Left cardiac atrium (tissue), 4 donors: ENCODE results near the gene PLCB2. TPM values are rescaled to one million over a fixed set of nuclear protein-coding genes. Genes with fewer than 3 reads are reported as not detected.

Experiments
- ATAC-seq, 2 donors: fragments of 200-7000 bp; cut with Tn5 transposase; one replicate each; pipeline ENCODE4 v1.9.1; 2020; ENCODE audit warnings: mild to moderate bottlenecking in 2 of 2, moderate library complexity in 2 of 2
- DNase-seq: peaks from one replicate; pipeline ENCODE4 v3.0.0-alpha.2; 2020
- intact Hi-C, 2 donors: fragments of 100-400 bp; cut with DNase I; formaldehyde crosslinking; loops; one replicate each; pipeline versions ENCODE4 v1.14.1 to v1.15.1; 2022 to 2023
- total RNA-seq, 2 donors: library from RNA; stranded (reverse); fragmentation: NEBNext Ultra II Directional; extraction: Animal tissue kit (Norgen Biotek cat#: 25700); gene quantifications; one replicate each; pipeline ENCODE4 v1.2.1, GENCODE V29; 2021
- donor health status: DM: no; HTN: yes; CAD: no.
- donor health status: DM: no; HTN: yes; CAD: no; lungs with severe emphysema.
- donor health status: DM: yes; HTN: yes; CAD: no.
- donor health status: Dilated cardiomyopathy.

PLCB2 gene
- total RNA-seq, 2 donors from 2014 or later = 8.4 to 13.5 TPM

- no peak for DNase-seq
- intact Hi-C loops = no loop called here
- ATAC-seq = no peak
These were observed 60.2 kb downstream of the PLCB2 start for GRCh38 chr15:40247406-40247971.

- intact Hi-C loops = no loop called here
- no peak for ATAC-seq
- no peak for DNase-seq
These were observed 61.0 kb downstream of the PLCB2 start for GRCh38 chr15:40246496-40247280.

DNA sequence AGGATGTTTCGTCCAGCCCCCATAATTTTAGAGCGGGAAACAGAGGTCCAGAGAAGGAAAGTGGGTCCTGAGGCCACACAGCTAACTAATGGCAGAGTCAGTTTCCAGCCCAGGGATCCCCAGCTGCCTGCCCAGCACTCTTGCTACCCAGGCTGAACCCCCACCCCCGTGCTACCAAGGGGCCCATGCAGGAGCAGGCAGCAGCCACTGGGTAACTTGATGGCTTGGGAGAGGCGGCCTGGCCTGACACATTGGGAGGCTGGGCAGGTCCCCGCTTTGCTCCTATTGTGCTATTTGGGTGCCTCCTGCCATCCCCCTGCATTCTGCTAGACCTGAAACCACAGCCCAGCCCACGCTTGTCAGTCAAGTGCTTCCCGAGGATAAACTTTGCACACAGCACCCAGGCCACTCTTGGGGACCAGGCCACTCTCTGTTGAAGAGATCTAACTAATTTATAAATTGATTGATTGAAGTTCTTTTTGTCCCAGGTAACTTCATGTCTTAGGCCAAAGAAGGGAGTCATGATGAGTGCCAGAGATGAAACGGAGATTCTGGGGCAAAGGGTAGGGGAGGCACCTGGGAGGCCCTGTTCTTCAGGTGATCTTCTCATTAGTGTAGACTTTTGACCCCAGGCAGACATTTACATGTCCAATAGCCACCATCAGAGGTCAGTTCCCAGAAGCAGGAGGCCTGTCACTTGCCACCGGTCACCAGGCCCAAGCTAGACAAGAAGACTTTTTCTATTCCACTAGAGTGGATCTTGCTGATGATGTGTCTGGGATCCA is 61.9 kb downstream of the PLCB2 start:
- intact Hi-C loops = no loop called here
- ATAC-seq (no peak), DNase-seq (no peak)

- no peak for ATAC-seq
- DNase-seq = no peak
- intact Hi-C loops = no loop called here
These were observed 62.7 kb downstream of the PLCB2 start for GRCh38 chr15:40244961-40245523.

GRCh38 chr15:40243126-40243810 is 64.5 kb downstream of the PLCB2 start:
- intact Hi-C loops = no loop called here
- DNase-seq (no peak), ATAC-seq (no peak)

GRCh38 chr15:40242601-40243000 is 65.1 kb downstream of the PLCB2 start:
- DNase-seq (no peak), ATAC-seq (no peak)
- intact Hi-C loops = no loop called here

- DNase-seq = no peak
- intact Hi-C loops = no loop called here
- no peak for ATAC-seq
These were observed 65.5 kb downstream of the PLCB2 start for GRCh38 chr15:40242213-40242599.

GRCh38 chr15:40241269-40242212 is 66.2 kb downstream of the PLCB2 start:
- intact Hi-C loops = no loop called here
- ATAC-seq (no peak), DNase-seq (no peak)

DNA sequence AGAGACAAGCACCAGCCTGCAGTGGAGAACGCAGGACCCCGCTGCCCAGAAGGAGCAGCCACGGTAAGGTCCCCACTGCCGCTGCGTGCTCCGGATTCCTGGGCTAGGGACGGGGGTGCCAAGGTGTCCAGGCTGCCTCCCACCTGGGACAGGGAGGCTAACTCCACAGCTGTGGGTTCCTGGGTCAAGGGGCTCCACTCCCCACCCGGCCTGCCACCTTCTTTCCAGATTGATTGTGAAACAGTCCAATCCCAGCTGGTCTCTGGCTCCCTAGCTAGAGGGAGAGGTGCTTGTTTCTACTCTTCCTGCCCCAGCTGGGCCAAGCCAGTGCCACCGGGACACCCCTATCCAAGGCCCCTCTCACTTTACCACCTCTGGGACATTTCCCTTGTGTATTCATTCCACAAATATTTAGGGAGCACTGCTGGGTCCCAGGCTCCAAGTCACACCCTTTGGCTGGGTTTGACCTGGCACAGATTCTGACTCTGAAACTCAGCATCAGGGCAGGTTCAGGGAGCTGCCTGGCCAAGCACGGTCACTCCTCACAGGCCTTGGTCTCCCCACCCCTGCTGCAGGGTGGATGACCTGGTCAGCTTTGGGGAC is 67.0 kb downstream of the PLCB2 start:
- intact Hi-C loops = no loop called here

DNA sequence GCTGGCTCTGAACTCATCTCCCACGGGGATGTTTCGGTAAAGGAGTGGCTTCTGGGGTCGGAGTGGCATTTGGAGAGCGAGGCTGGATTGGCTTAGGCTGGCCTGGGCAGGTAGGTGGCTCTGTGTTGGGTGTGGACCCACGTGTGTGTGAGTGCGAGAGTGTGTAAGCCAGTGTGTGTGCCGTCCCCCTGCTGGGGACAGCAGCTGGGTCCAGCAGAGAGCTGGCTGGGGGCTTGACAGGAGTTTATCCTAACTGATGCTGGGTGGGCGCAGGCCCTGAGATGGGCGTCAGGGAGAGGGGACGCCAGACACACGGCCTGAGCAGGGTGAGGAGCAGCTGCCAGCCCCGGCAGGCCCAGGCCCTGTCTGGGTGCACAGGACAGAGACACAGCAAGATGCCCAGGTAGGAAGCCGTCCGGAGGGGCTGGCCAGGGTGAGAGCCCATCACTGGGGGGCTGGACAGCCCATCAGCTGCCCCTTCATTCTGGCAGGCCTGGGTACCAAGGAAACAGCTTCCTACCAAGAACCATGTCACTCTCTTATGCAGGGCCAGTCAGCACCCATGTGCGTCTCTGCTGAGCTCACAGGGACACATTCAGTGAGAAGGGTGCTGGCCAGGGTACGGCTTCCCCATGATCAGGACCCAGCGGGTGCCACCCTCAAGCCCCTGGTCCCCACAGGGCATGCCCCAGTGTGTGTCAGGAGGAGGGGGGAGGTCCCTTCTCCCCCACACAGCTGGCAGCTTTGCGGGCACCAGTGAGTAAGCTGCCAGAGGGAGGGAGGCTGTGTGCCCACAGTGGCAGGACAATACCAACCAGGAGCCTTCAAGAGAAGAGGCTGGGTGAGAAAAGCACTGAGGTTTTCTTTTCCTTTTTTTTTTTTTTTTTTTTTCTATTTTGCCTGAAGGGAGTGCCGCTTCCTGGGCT is 67.8 kb downstream of the PLCB2 start:
- intact Hi-C loops = no loop called here
- ATAC-seq = peak; percentile 5 to 18
- no peak for DNase-seq

More for the DNA sequence above, 67.0 kb downstream of the PLCB2 start:
- no peak for DNase-seq
- no peak for ATAC-seq

DNA sequence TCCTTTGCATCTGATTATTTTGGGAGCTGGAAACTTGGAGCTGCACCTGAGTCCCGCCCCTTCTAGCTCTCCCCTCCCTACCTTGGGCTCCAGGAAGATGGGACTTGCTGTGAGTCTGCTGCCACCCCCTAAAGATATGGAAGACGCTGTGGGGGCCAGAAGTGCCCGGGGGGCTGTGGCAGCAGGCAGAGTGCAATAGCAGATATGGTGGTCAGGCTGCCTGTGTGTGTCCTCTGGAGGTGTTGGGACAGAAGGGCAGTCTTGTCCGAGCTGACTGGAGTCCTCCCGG is 68.4 kb downstream of the PLCB2 start:
- ATAC-seq (peak in 1 of 2 donors; percentile 13), DNase-seq (no peak)
- intact Hi-C loops = no loop called here

GRCh38 chr15:40238532-40239403 is 69.0 kb downstream of the PLCB2 start, which contains the start of gene PAK6:
Gene PAK6 (plus strand): TSS chr15:40239063. CDS start chr15:40264786, 25,723 bp downstream.
- DNase-seq = peak; percentile 43
- intact Hi-C loops = no loop called here
- ATAC-seq = peak; percentile 82 to 93
